KBM-7 (cell line): Measurements from ENCODE around the gene TNRC18.
"Not testable (repeated sequence)": the region's sequence is repeated elsewhere in the genome, so short reads cannot be mapped to it uniquely, and the experiment has no call there.

ENCODE experiments used
- DNase-seq: peaks from one replicate; pipeline ENCODE4 v3.0.0-alpha.2; 2015
- in situ Hi-C: fragments of 300-500 bp; cut with MboI; formaldehyde crosslinking; loops from 2 replicates; pipeline ENCODE4 v1.14.3; 2020; ENCODE audit warnings: low sequenced_read_pairs, low pct_unique_long_range_greater_than_20kb, mixed read lengths

The TNRC18 gene

DNA sequence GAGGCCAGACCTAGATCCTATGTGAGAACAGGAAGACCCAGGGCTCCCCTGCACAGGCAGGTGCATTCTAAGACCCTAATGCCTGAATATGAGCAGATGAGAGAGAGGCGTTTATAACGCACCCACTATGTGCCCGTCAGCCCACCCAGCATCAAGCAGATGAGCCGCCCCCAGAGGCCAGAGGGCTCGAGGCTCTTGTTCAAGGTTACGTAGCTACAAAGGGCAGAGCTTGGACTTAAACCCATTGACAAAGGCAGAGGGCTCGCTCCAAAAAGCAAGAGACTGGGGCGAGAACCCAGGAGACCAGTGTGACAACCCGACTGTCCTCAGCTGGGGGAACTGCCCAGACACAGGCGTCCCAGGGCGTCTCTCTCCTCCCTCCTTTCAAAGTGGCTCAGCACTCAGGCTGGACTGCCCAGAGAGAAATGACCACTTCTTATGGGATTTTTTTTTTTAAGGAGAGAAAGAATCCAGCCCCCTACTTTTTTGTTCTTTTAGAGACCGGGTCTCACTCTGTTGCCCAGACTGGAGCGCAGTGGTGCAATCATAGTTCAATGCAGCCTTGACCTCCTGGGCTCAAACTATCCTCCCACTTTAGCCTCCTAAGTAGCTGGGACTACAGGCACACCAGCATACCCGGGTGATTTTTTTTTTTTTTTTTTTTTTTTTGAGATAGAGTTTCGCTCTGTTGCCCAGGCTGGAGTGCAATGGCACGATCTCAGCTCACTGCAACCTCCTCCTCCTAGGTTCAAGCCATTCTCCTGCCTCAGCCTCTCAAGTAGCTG, 40.1 kb downstream of the TNRC18 start:
- no peak for DNase-seq
- in situ Hi-C loops: no loop called here

DNA sequence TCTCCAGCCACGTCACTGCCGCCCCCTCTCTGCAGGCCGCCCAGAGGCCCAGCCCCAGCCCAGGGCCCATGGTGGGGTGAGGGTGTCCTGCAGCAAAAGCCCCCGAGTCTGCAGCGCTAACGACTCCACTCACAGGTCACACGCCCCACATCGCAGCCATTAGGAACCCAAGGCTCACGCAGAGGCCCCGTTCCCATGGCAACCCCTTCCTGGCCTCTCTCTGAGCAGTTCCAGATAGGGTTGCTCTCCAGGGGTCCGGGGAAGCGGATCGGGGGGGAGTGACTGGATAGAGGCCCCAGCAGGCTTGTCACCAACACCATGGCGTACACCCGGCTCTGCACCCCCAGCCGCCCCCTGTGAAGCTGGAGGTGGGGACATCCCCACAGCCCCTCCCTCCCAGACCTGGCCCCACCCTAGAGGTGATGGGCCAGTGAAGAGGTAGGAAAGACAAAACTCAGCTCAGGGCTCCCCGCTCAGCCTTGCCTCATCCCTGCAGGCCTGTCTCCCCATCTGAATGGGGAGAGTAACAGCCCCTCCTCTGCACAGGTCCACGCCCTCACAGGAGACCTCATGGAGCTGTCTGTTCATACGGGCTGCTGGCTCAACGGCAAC, 41.2 kb downstream of the TNRC18 start:
- in situ Hi-C loops: no loop called here
- no peak for DNase-seq

DNA sequence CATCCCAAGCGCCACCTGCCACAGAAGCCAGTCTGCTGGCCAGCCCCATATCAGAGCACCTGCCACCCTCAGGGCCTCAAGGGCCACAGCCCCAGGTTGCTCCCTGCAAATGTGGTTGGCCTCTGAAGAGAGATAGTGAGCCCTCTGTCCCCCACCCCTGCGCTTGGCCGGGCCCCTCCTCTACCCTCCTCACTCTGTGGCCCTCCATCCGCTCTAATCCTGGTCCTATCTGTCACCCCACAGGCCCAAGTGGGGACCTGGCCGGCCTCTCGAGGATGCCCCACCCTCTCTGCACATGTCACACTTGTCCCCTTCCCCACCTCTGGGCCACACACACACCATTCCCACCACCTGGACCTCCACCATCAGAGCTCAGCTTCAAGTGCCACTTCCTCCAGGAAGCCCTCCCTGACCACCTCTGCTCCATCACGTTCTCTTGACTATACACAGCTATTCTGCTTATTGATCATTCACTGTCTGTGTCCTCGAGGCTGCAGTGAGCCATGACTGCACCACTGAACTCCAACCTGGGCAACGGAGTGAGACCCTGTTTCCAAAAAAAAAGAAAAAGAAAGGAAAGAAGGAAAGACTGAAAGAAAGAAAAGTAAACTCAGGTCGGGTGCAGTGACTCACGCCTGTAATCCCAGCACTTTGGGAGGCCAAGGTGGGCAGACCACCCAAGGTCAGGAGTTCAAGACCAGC, 42.4 kb downstream of the TNRC18 start:
- DNase-seq: no peak
- in situ Hi-C loops: no loop called here

DNA sequence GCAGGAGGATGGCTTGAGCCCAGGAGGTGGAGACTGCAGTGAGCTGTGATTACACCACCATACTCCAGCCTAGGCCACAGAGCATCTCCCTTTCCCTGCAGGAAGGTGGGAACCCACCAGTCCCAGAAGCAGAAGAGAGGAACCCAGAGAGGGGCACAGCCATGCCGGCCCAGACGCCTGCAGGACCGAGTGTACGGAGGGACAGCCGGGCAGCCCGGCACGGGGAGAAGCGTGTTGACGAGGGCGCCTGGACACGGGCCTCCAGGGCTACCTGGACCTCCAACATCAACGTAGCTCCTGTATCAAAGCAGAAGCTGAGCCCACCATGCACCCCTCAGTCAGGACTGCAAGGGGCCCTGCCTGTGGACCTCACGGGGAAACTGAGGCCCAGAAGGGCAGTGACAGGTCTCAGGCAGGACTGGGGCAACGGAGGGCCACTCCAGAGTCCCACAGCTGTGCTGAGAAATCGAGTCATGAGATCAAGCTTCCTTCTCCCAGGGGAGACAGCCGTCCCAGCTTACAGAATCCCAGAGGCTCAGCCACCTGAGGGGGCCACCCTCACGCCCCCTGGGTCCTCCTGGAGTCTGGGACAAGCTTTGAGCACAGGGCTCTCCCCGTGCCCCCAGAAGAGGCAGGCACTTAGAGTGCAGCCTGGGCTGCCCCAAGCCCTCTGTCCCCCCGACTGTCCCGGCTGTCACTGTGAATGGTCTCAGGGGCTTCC, 43.1 kb downstream of the TNRC18 start:
- in situ Hi-C loops: no loop called here
- DNase-seq: no peak

DNA sequence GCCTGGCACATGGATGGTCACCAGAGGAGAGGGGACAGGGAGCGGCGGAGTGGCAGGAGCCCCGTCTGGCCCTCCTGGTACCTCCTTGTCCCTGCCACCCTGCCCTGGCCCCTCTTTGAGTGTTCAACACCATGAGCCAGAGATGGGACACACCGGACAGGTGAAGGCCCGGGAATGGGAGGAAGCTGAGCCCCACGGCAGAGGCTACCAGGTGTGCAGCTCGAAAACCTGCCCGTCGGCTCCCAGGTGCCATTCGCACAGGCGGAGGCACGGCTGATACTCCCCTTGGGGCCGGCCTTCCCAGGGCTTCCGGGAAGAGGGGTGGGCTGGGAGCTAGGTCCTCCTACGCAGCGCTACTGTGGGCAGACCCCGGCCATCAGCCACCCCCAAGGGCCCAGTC, 44.1 kb downstream of the TNRC18 start:
- no peak for DNase-seq
- in situ Hi-C loops: no loop called here

DNA sequence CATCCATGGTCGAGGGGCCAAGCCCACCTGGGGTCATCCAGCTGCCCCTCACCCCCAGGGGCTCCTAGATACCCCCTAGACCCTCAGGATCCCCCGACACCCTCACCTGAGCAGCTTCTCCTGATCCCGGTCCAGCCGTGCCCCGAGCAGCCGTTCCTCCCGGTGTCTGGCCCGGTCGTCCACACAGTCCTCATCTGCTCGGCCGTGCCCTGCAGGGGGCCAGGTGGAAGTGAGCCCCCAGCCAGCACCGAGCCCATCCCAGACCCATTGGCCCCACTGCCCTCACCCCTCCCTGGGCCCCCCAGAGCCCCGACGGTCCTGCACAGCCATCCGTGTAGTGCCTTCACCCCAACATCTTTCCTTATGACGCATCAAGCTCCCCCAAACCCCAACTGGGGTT, 45.8 kb downstream of the TNRC18 start:
- DNase-seq: no peak
- in situ Hi-C loops: no loop called here

DNA sequence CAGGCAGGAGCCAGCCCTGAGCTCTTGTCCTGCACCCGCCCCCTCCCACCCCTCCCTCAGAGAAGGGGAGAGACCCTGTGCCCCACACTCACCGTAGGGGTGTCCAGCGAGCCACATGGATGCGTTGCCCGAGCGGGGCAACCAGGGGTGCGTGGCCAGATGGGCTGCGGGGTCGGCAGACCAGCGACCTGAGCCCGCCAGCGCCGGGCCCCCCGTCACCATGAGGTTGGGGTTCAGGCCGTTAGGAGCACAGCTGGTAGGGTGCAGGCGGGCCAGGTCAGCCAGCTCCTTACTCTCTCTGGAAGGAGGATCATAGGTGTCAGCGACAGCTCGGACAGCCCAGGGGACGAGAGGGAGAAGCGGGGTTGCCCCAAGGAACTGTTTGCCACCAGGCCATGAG, 46.4 kb downstream of the TNRC18 start:
- DNase-seq: no peak
- in situ Hi-C loops: no loop called here

DNA sequence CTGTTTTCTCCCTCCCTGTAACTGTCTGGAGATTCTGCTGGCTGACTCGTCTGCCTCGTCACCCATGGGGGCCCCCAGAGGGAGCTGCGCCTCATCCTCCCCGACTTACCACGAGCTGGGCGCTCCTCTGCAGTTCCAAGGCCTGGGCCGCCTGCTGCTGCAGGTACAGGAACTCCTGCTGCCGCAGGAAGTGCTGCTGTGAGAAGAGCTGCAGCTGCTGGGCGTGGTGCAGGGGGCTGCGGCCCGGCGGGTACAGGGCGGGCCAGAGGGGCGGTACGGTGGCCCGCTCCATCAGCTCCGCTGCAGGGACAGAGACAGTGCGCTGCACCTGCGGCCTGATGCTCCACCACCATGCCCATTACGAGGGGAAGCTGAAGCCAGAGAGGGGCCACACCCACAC, 47.7 kb downstream of the TNRC18 start:
- in situ Hi-C loops: no loop called here
- no peak for DNase-seq

DNA sequence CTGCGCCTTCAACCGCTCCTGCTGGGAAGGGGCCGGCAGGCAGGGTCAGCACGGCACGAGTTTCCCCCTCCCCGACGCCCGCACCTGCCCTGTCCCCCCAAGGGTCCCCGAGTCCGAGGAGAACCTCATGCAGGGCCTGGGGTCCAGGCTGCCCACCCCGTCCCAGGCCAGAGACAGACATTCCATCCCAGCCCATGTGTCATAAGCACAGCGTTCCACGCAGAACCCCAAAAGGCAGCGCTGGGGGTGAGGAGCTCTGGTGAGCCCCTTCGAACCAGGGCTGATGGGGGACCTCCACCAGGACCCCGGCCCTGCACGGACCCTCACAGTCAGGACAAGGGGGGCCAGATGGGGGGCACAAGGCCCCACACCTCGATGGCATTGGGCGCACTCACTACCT, 49.2 kb downstream of the TNRC18 start:
- no peak for DNase-seq
- in situ Hi-C loops: no loop called here

DNA sequence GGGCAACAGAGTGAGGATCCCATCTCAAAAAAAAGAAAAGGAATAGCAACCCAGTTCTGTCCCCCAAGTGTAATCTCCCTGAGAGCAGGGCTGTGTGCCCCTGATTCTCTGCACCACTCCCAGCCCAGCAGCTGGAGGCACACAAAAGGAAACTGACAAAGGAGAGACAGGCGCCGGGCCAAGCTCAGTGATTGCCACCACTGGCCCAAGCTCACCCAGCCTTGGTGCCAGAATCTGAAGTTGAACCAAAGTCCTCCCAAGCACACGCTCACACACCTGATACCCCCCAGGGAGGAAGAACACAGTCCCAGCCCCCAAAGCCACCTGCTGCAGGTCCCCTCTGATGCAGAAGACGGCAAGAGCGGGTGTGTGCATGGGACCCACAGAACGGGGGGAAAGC, 50.3 kb downstream of the TNRC18 start:
- in situ Hi-C loops: no loop called here
- DNase-seq: no peak

DNA sequence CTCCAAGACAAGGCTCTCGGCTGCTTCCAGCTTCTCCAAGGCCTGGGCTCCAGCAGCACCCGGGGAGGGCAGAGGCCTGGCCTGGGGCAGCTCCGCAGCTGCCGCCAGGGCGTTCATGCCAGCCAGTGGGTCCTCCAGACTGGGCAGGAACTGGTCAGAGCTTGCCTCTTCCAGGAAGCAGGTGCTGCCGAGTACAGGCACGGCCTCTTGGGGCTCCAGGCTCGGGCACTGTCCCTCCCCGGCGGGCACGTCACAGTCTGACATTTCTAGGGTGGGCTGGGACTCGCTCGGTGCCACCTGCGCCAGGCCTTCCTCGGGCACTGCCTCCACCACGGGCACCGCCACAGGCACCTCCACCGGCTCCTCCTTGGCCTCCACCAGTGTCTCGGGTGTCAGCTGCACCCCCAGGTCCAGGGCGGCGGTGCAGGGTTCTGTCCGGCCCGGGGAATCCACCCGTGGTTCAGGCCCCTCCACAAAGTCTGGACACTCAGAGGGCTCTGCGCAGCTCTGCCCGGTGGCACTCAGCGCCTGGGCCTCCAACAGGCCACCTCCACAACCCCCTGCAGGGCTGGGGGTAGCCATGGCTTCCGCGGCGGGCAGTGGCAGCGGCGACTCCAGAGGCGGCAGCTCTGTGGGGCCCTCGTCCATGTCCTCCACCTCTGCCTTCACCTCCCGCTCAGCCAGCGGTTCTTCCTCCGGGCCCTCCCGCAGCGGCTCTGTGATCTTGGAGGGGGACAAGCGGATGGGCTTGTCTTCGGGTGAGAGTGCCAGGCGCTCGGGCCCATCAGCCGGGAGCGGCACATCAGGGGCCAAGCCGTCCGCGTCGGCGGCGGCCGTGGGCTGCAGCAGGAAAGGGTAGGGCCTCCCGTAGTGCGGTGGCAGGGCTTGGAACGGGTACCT, 52.9 kb downstream of the TNRC18 start:
- in situ Hi-C loops: no loop called here
- DNase-seq: no peak

DNA sequence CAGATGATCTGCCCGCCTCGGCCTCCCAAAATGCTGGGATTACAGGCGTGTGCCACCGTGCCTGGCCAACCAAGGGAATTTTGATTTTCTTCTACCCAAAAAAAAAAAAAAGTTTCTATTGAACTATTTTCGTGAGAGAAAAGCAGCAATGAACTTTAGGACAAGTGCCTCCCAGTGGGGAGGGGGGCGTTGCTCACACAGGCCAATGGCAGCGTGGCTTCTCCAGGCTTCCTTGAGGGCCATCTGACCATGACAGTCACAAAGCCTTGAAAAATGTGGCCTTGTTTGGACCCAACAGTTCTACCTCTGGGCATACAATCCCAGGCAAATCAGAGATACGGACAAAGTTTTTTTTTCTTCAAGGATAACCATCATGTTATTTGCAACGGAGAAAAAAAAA, 56.0 kb downstream of the TNRC18 start:
- DNase-seq: no peak
- in situ Hi-C loops: no loop called here

DNA sequence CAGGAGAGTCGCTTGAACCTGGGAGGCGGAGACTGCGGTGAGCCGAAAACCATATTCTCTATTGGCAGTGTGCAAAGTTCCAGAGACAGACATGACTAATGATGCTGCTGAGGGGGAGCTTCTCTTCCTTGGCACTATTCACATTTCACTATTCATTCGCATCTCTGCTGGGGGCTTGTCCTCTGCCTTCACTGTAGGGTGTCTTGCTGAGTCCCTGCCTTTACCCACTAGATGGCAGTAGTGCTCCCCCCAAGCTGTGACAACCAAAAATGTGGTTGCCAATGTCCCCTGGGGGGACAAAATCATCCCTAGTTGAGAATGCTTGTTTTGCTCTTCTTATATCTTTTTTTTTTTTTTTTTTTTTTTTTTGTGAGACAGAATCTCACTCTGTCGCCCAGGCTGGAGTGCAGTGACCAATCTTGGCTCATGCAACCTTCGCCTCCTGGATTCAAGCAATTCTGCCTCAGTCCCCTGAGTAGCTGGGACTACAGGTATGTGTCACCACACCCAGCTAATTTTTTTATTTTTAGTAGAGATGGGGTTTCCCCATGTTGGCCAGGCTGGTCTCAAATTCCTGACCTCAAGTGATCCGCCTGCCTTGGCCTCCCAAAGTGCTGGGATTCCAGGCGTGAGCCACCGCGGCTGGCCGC, 57.5 kb downstream of the TNRC18 start:
- DNase-seq: peak; percentile 84
- in situ Hi-C loops: not testable (repeated sequence)

DNA sequence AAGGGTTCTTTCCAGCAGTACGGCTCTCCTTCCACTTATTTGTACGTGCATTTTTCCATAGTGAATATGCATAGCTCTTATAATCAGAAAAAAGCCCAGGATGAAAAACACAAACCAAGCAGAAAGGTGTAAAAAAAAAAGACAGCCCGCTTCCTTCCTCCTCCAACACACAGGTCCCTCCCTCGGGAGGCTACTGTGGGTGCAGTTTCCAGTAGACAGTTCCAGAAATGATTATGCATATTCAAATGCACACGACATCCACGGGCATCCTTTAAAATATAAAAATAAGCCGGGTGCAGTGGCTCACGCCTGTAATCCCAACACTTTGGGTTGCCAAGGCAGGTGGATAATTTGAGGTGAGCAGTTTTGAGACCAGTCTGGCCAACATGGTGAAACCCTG, 59.9 kb downstream of the TNRC18 start:
- in situ Hi-C loops: no loop called here
- DNase-seq: no peak

DNA sequence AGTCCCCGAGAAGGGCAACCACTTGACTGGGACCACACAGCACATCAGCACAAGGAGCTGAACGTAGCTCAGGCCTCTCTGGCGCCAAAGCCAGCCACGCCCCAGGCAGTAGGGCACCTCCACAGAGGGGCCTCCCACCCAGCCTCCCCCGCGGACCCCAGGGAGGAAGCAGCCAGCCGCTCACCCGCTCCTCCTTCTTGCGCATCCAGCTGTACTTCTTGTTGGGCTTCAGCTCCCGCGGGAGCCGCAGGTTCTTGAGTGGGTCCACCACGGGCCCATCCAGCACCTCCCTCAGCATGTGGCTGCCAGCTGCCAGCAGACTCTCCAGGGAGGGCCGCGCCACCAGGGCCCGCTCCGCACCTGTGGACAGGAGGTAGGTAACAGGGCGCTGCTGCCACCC, 61.2 kb downstream of the TNRC18 start:
- in situ Hi-C loops: no loop called here
- DNase-seq: no peak

DNA sequence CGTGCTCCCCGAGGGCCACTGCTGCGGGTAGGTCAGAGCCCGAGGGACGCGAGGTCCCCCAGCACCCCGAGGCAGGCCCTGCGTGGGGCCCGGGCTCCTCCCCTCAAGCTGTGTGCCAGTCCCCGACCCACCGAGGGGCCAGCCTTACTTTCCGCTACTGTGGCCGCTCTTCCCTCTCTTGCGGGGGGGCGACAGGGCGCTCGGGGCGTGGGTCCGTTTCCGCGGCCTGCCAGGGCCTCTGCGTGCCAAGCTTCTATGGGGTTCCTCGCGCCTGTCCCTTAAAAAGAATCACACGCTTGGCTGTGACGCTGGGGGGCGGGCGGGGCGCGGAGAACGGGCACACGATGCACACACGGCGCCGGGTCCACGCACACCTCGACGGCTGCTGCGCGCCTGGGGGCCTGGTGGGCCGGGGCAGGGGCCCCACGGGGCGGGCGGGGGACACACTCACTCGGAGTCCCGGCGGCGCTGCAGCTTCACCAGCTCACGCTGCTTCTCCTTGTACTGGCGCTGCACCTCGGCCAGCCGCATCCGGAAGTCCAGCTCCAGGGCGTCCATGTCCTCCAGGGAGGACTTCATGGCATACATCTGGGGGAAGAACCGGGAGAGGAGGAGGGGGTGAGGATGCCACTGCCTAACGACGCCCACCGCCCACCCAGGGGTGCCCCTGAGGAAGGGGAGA, 62.0 kb downstream of the TNRC18 start:
- DNase-seq: no peak
- in situ Hi-C loops: no loop called here

DNA sequence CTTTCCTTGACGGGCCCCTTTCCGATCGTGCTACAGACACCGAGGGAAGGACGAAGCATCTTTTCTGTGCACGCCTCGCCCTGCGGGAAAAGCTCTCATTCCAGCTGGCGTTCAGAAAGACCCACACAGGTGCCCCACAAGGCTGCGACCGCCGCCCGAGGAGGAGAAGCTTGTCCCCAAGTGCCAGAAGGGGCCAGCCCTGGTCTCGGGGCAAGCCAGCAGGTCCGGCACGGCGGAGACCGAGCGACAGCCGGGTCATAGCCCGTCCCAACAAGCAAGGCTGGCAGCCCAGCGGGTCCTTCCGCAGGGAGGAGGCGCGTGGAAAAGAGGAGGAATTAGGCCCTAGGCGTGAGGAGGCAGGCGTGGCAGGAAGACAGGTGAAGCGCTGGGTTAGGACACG, 62.7 kb downstream of the TNRC18 start:
- in situ Hi-C loops: no loop called here
- DNase-seq: no peak

DNA sequence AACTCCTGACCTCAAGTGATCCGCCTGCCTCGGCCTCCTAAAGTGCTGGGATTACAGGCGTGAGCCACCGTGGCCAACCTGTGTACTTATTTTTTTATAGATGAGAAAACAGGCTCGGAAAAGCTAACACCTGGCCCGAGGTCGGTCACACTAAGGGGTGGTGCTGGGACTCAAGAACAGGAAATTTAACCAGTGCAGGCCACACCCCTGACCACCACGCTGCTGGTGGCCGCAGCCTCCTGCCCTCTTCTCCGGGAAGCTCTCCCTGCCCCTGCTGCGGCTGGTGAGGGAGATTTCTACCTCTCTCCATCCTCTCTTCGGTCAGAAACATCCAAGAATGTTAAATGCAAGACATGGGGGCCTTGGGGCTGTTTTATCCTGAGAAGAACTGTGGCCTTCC, 63.2 kb downstream of the TNRC18 start:
- in situ Hi-C loops: no loop called here
- DNase-seq: no peak
